Tongue (tissue), 2 donors: Measurements from ENCODE around the gene RPL39. TPM values are rescaled to one million over a fixed set of nuclear protein-coding genes. Genes with fewer than 3 reads are reported as not detected.
A peak's percentile ranks its signal among the peaks of the same experiment; 100 is the strongest.
"Not testable (repeated sequence)": the region's sequence is repeated elsewhere in the genome, so short reads cannot be mapped to it uniquely, and the experiment has no call there.

Source experiments
- DNase-seq: peaks from one replicate; pipeline ENCODE4 v3.0.0-alpha.2; 2015
- total RNA-seq: library from RNA; depleted of rRNA; stranded (reverse); fragments of >200 nt; gene quantifications from one replicate; pipeline ENCODE4 v1.2.3, GENCODE V29; 2014

Gene RPL39
- 4,418 TPM for total RNA-seq

- peak; percentile 94 for DNase-seq
These were observed at the start of gene RPL39 for GRCh38 chrX:119791437-119792231. RPL39 (minus strand) TSS chrX:119791630; CDS start chrX:119791576, 54 bp downstream.

- no peak for DNase-seq
These were observed 42.5 kb upstream of the RPL39 start for GRCh38 chrX:119833905-119834304.

GRCh38 chrX:119828446-119828845, 37.0 kb upstream of the RPL39 start:
- no peak for DNase-seq

DNA sequence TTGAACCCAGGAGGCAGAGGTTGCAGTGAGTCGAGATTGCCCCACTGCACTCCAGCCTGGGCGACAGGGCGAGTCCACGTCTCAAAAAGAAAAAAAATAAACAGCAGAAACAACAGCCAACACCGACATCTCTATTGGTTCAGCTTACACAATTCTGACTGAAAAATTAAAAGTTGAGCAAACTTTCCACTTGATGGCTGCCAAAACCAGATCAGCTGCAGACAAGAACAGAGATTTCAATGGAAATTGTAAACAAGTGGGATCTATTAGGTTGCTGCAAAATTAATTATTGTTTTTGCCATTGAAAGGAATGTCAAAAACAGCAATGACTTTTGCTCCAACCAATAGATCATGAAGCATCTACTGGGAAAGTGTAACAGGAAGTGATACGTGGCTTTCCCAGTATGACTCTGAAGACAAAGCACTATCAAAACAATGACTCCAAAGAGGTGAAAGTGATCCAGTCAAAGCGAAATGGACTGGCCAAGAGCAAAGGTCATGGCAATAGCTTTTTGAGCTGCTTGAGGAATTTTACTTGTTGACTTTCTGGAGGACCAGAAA, 35.0 kb upstream of the RPL39 start:
- no peak for DNase-seq

- DNase-seq, result not testable (repeated sequence)
These were observed 32.8 kb upstream of the RPL39 start for GRCh38 chrX:119824221-119824620.

GRCh38 chrX:119821703-119822102, 30.3 kb upstream of the RPL39 start:
- not testable (repeated sequence) for DNase-seq

- DNase-seq, result no peak
These were observed 25.8 kb upstream of the RPL39 start for GRCh38 chrX:119817130-119817690.

DNA sequence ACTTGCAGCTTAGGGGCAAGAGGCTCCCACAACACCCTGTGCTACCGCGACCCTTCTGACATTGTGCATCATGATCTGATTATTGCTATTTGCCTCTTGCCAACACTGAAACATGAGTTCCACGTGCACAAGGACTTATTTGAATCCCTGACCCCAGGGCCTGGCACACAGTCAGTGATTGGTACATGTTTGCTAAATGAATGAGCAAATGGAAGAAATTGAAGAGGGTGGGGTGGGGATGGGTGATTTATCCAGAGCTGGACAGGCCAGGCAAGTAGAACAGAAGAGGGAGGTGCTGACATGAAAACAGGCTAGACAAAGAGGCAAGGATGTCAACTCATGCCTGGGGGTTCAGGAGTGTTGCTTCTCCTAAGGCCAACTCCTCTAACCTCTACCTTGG, 24.9 kb upstream of the RPL39 start:
- DNase-seq, result no peak

DNA sequence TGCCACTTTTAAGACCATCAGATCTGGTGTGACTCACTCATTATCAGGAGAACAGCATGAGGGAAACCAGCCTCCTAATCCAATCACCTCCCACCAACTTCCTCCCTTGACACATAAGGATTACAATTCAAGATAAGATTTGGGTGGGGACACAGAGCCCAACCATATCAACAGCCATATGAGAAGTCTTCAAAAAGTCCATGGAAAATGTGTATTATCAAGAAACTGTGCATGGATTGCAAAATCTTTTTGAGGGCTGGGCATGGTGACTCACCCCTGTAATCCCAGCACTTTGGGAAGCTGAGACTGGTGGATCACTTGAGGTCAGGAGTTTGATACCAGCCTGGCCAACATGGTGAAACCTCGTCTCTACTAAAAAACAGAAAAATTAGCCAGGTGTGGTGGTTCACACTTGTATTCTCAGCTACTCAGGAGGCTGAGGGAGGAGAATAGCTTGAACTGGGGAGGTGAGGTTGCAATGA, 17.8 kb upstream of the RPL39 start:
- DNase-seq, result no peak

DNA sequence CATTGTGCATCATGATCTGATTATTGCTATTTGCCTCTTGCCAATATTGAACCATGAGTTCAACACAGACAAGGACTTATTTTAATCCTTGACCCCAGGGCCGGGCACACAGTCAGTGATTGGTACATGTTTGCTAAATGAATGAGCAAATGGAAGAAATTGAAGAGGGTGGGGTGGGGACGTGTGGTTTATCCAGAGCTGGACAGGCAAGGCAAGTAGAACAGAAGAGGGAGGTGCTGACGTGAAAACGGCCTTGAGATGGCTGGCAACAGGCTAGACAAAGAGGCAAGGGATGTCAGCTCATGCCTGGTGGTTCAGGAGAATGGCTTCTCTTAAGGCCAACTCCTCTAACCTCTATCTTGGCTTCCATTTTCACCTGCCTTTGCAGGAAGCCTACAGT, 17.0 kb upstream of the RPL39 start:
- not testable (repeated sequence) for DNase-seq

- DNase-seq, result no peak
These were observed 11.1 kb upstream of the RPL39 start for GRCh38 chrX:119802546-119802945.

- DNase-seq, result no peak
These were observed 10.1 kb upstream of the RPL39 start for GRCh38 chrX:119801253-119802221.

GRCh38 chrX:119790977-119791436, 423 bp downstream of the RPL39 start:
- peak; percentile 58 for DNase-seq

DNA sequence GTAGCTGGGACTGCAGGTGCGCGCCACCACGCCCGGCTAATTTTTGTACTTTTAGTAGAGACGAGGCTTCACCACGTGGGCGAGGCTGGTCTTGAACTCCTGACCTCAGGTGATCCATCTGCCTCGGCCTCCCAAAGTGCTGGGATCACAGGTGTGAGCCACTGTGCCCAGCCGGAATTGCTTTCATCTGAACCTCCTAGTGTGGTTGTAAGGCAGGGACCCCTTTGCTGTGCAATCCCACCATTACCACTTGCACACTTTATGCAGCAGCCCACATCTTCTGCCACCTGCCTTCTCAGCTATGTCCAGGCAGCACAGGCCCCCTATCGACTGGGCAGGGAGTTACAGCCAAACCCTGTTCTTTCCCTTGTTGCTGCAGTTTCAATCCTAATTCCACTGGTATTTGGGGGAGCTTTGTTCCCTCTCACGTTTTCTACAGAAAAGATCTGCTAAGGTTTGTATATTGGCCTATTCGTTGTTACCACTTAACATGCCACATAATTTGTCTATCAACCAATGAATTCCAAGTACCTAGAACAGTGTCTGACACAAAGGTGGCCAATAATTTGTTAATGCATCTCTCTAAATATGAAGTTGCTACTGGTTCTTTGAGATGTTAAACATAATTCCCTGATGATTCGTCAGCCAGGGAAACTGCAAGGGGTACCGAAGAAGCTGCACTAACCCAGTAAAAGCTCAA, 6.5 kb downstream of the RPL39 start:
- no peak for DNase-seq

DNA sequence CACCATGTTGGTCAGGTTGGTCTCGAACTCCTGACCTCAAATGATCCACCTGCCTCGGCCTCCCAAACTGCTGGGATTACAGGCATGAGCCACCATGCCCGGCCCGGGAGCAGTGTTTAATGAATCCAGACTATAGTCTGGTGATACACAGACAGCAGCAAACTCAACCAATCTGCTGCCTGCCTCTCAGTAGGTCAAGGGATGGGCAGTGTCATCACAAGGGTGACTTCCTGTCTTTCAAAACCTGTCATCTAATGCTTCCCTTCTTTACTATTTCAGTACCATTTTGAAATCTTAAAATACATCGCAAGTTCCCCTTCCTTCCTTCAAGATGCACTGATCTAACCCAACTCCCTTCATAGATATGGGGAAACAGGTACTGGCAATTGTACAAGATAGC, 8.4 kb downstream of the RPL39 start:
- DNase-seq, result no peak

- DNase-seq, result no peak
These were observed 12.6 kb downstream of the RPL39 start for GRCh38 chrX:119778829-119779228.

- no peak for DNase-seq
These were observed 15.8 kb downstream of the RPL39 start for GRCh38 chrX:119775517-119776238.

- DNase-seq, result not testable (repeated sequence)
These were observed 22.0 kb downstream of the RPL39 start for GRCh38 chrX:119769388-119769787.

- DNase-seq, result not testable (repeated sequence)
These were observed 23.0 kb downstream of the RPL39 start for GRCh38 chrX:119768436-119768835.

DNA sequence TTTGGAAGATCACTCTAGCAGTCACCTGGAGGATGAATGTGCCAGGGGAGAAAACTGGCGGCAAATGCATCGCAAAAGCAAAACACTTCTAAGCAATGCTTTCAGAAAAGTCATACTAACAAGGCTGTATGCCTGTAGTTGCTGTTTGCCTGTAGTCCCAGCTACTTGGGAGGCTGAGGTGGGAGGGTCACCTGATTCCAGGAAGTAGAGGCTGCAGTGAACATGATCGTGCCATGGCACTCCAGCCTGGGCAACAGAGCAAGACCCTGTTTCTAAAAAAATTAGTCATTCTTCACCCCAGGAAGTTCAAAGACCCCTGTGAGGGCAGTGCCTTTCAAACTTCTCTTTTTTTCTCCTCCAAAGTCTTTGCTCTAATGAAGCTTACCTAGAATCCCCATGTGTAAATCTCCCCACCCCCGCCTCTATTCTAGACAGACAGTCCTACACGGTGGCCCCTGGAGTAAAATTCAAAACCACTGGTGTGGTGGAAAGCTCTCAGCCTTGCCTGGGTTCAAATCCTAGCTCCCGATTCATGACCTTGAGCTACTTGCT, 27.5 kb downstream of the RPL39 start:
- DNase-seq, result no peak
